GM12878 (cell line): ENCODE data around the gene RPS6KA2.

Experiments
- BCLAF1 ChIP-seq: fragments of 450-650 bp; IDR thresholded peaks from 2 replicates; pipeline ENCODE4 v1.6.1; 2017; ENCODE audit warnings: antibody characterized with exemption, mild to moderate bottlenecking, moderate library complexity
- CBX3 ChIP-seq: fragments of 200-600 bp; sonication (generic); IDR thresholded peaks from 2 replicates; pipeline ENCODE4 v1.6.1; 2016; ENCODE audit warnings: low read depth, borderline replicate concordance
- CHD2 ChIP-seq: IDR thresholded peaks from 2 replicates; pipeline ENCODE4 v1.6.1; 2011; ENCODE audit warnings: low read depth, low read length, improper control_type of control experiment, borderline replicate concordance
- CTCF ChIP-seq, 3 experiments: IDR thresholded peaks in 2 of 3; conservative IDR thresholded peaks in 1 of 3; 2 replicates each; pipeline ENCODE4 v1.5.1; 2011; ENCODE audit warnings: low read depth in 3 of 3, low read length in 3 of 3, mild to moderate bottlenecking in 3 of 3, control low read depth in 2 of 3, moderate library complexity in 2 of 3, inconsistent platforms in 1 of 3, mixed read lengths in 1 of 3; ENCODE audit not compliant: control insufficient read depth in 2 of 3, insufficient read depth in 1 of 3; ENCODE audit errors: extremely low read depth in 1 of 3
- ELK1 ChIP-seq: IDR thresholded peaks from 2 replicates; pipeline ENCODE4 v1.6.1; 2012; ENCODE audit warnings: low read depth, low read length, improper control_type of control experiment
- HDAC6 ChIP-seq: fragments of 200-600 bp; sonication (generic); IDR thresholded peaks from one replicate; pipeline ENCODE4 v1.8.0; 2017; ENCODE audit warnings: antibody characterized with exemption; ENCODE audit not compliant: unreplicated experiment
- IRF5 ChIP-seq: fragments of 450-650 bp; IDR thresholded peaks from 2 replicates; pipeline ENCODE4 v1.6.1; 2017; ENCODE audit warnings: borderline replicate concordance
- NFIC ChIP-seq: IDR thresholded peaks from 2 replicates; pipeline ENCODE4 v1.6.1; 2012; ENCODE audit warnings: low read depth, mild to moderate bottlenecking, inconsistent platforms, low read length, moderate library complexity
- POLR2A ChIP-seq: IDR thresholded peaks from 2 replicates; pipeline ENCODE4 v1.6.1; 2011; ENCODE audit warnings: low read depth, mild to moderate bottlenecking, low read length
- SPI1 ChIP-seq: IDR thresholded peaks from 2 replicates; pipeline ENCODE4 v1.6.1; 2011; ENCODE audit warnings: low read depth, mild to moderate bottlenecking, low read length, moderate library complexity, borderline replicate concordance; ENCODE audit not compliant: insufficient read depth
- TAF1 ChIP-seq: IDR thresholded peaks from 2 replicates; pipeline ENCODE4 v1.6.1; 2011; ENCODE audit warnings: mild to moderate bottlenecking, low read depth, low read length, borderline replicate concordance
- ZBTB11 ChIP-seq: fragments of 450-650 bp; formaldehyde crosslinking; IDR thresholded peaks from 2 replicates; pipeline ENCODE4 v1.5.0; 2022; ENCODE audit warnings: mild to moderate bottlenecking, missing genetic modification characterization
- ZNF592 ChIP-seq: fragments of 450-650 bp; IDR thresholded peaks from 2 replicates; pipeline ENCODE4 v1.6.1; 2017; ENCODE audit warnings: mild to moderate bottlenecking, moderate library complexity

- no peak for TF ChIP-seq POLR2A
- TF ChIP-seq SPI1: no peak
- no peak for TF ChIP-seq IRF5
- no peak for TF ChIP-seq NFIC
- TF ChIP-seq ZBTB11 (CRISPR knock-in tag): no peak
- no peak for TF ChIP-seq ELK1
- TF ChIP-seq CBX3: no peak
- TF ChIP-seq BCLAF1: no peak
- no peak for TF ChIP-seq HDAC6
- TF ChIP-seq CTCF (IDR thresholded peaks at IDR 0.05 in 2 of 3, conservative IDR thresholded peaks at IDR 0.05 in 1 of 3; ENCODE audit: control insufficient read depth in 2 of 3, extremely low read depth in 1 of 3, insufficient read depth in 1 of 3, low read depth in 3 of 3, low read length in 3 of 3): no peak
- no peak for TF ChIP-seq CHD2
- no peak for TF ChIP-seq ZNF592
- no peak for TF ChIP-seq TAF1
Measured at GRCh38 chr6:166625356-166625755, 1.7 kb downstream of the RPS6KA2 start.
